GM12865 (cell line): ENCODE measurements around the gene DUSP3.

ENCODE experiments used
- DNase-seq: peaks from one replicate; pipeline ENCODE4 v3.0.0; 2010; ENCODE audit warnings: low read depth
- H3K4me3 ChIP-seq: 2 replicates; pipeline ENCODE4 v1.5.1; 2011; ENCODE audit warnings: mild to moderate bottlenecking, low read depth, low read length, control low read depth
- CTCF ChIP-seq: IDR thresholded peaks from 2 replicates; pipeline ENCODE4 v1.5.1; 2011; ENCODE audit warnings: low read length, control low read depth, low read depth, inconsistent platforms; ENCODE audit not compliant: insufficient read depth; ENCODE audit errors: missing control alignments

Gene DUSP3

GRCh38 chr17:43779145-43780125, 658 bp upstream of the DUSP3 start:
- DNase-seq, result no peak

GRCh38 chr17:43774304-43775250, 4.2 kb downstream of the DUSP3 start:
- H3K4me3 ChIP-seq, result no peak overlapping the region
- DNase-seq, result no peak
- TF ChIP-seq CTCF, result no peak

More at GRCh38 chr17:43779145-43780125, 658 bp upstream of the DUSP3 start:
- peak overlapping the region; percentile 55 for H3K4me3 ChIP-seq
- no peak for TF ChIP-seq CTCF

- DNase-seq, result no peak
- no peak for TF ChIP-seq CTCF
- H3K4me3 ChIP-seq, result no peak overlapping the region
These were observed 5.7 kb downstream of the DUSP3 start for GRCh38 chr17:43772877-43773648.

- no peak overlapping the region for H3K4me3 ChIP-seq
- DNase-seq, result no peak
- TF ChIP-seq CTCF, result no peak
These were observed 7.3 kb downstream of the DUSP3 start for GRCh38 chr17:43771463-43771862.

- TF ChIP-seq CTCF, result no peak
These were observed 7.8 kb downstream of the DUSP3 start for GRCh38 chr17:43770957-43771356.

GRCh38 chr17:43769859-43770258, 8.9 kb downstream of the DUSP3 start:
- DNase-seq, result no peak
- H3K4me3 ChIP-seq, result no peak overlapping the region
- no peak for TF ChIP-seq CTCF

More at GRCh38 chr17:43770957-43771356, 7.8 kb downstream of the DUSP3 start:
- DNase-seq, result no peak
- no peak overlapping the region for H3K4me3 ChIP-seq
